BLaER1 (cell line): Measurements from ENCODE around the gene PCGF3.
"Not testable (repeated sequence)": the region's sequence is repeated elsewhere in the genome, so short reads cannot be mapped to it uniquely, and the experiment has no call there.

ENCODE experiments used
- H3K27ac ChIP-seq: shearing (Covaris generic); formaldehyde crosslinking; 2 replicates; pipeline ENCODE4 v1.8.1; 2022
- H3K27me3 ChIP-seq: shearing (Covaris generic); formaldehyde crosslinking; 2 replicates; pipeline ENCODE4 v1.8.1; 2022
- H3K36me3 ChIP-seq: shearing (Covaris generic); formaldehyde crosslinking; 2 replicates; pipeline ENCODE4 v1.8.1; 2022
- H3K4me1 ChIP-seq: shearing (Covaris generic); formaldehyde crosslinking; 2 replicates; pipeline ENCODE4 v1.8.1; 2022
- H3K4me2 ChIP-seq: shearing (Covaris generic); formaldehyde crosslinking; 2 replicates; pipeline ENCODE4 v1.8.1; 2022
- H3K4me3 ChIP-seq: shearing (Covaris generic); formaldehyde crosslinking; 2 replicates; pipeline ENCODE4 v1.8.1; 2022
- H3K9ac ChIP-seq: shearing (Covaris generic); formaldehyde crosslinking; 2 replicates; pipeline ENCODE4 v1.8.1; 2022
- H3K9me3 ChIP-seq: shearing (Covaris generic); formaldehyde crosslinking; 2 replicates; pipeline ENCODE4 v1.8.1; 2022
- H4K20me1 ChIP-seq: shearing (Covaris generic); formaldehyde crosslinking; 2 replicates; pipeline ENCODE4 v1.8.1; 2022
- Cebpa-rat ChIP-seq: shearing (Covaris generic); IDR thresholded peaks from 2 replicates; pipeline ENCODE4 v1.8.1; 2022

The PCGF3 gene

DNA sequence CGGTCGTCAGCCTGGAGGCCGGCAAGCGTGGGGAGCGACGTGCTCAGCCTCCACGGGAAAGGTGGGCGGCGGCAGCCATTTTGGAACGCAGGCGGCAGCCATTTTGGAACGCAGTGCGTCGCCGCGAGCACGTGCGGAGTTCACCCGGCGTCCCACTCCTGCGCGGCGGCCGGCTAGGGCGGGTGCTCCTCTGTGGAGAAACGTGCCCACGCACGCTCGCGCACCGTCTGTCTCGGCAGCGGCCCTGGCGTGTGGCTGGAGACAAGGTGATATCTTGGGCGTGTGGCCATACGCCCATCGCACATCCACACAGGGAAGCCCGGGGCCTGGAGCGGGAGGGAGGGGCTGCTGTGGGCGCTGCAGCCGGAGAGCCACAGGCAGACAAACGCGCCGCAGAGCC lies 99.2 kb downstream of the PCGF3 start:
- Histone ChIP-seq H3K4me2 (no peak overlapping the region), H4K20me1 (no peaks in the 10 kb centered on the region), H3K27me3 (no peaks in the 10 kb centered on the region), H3K4me3 (no peak overlapping the region), H3K4me1 (peaks cover 10% of the 10 kb centered on the region), H3K36me3 (no peaks in the 10 kb centered on the region), H3K9ac (no peak overlapping the region), H3K27ac (no peak overlapping the region), H3K9me3 (peaks cover 52% of the 10 kb centered on the region)
- no peak for TF ChIP-seq Cebpa-rat

DNA sequence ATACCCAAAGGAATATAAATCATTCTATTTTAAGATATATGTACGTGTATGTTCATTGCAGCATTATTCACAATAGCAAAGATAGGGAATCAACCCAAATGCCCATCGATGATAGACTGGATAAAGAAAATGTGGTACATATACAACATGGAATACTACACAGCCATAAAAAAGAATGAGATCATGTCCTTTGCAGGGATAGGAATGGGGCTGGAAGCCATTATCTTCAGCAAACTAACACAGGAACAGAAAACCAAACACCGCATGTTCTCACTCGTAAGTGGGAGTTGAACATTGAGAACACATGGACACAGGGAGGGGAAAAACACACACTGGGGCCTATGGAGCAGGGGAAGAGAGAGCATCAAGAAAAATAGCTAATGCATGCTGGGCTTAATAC lies 101.3 kb downstream of the PCGF3 start:
- not testable (repeated sequence) for H3K4me3 ChIP-seq, H3K36me3 ChIP-seq, H3K27me3 ChIP-seq, H3K9ac ChIP-seq, H3K4me2 ChIP-seq, H3K27ac ChIP-seq, H4K20me1 ChIP-seq, H3K4me1 ChIP-seq
- peaks cover 40% of the 10 kb centered on the region for H3K9me3 ChIP-seq

DNA sequence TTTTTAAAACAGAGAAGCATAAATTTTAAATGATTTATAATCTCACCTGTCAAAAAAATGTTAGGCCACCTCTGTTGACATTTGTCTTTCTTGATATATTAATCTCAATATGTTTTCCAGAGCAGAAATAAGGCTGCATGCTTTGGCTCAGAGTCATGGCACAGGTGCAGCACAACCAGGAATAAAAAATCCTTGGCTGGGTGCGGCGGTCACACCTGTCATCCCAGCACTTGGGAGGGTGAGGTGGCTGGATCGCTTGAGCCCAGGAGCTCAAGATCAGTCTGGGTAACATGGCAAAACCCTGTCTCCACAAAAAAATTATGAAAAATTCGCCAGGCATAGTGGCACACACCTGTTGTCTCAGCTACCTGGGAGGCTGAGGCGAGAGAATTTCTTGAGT lies 102.2 kb downstream of the PCGF3 start:
- Histone ChIP-seq H3K4me2 (no peak overlapping the region), H3K27ac (no peak overlapping the region), H3K4me3 (no peak overlapping the region), H3K27me3 (no peaks in the 10 kb centered on the region), H3K4me1 (peaks cover 10% of the 10 kb centered on the region), H4K20me1 (no peaks in the 10 kb centered on the region), H3K9me3 (peaks cover 34% of the 10 kb centered on the region), H3K9ac (no peak overlapping the region), H3K36me3 (no peaks in the 10 kb centered on the region)
- no peak for TF ChIP-seq Cebpa-rat

DNA sequence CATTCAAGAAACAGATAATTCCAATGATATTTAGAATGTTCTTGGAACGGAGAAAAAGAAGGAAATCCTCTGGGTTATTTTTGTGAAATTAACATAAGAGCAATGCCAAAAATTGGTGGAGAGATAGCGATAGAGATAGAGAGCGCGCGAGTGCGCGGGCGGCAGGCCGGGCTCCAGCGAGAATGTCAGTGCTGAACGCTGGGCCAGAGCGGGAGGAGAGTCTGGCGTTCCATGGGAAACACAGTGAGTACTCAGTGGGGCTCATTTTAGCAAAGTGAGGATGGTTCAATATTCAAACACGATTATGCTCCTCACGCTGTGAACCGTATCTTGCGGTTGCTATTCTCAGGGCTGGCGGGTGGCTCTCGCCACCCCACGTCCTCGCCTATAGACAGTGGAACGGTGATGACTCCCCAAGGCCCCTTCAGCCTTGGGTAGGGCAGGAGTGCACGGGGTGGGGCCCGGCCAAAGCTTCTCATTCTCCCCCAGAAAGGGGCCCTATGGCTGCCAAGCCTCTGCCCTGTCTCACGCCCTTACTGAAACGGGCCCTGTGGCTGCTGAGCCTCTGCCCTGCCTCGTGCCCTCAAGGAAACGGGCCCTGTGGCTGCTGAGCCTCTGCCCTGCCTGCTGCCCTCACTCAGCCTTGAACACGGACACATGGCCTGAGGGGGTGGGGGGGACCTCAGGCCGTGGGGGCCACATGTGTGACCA lies 103.4 kb downstream of the PCGF3 start:
- H3K27me3 ChIP-seq = no peaks in the 10 kb centered on the region

DNA sequence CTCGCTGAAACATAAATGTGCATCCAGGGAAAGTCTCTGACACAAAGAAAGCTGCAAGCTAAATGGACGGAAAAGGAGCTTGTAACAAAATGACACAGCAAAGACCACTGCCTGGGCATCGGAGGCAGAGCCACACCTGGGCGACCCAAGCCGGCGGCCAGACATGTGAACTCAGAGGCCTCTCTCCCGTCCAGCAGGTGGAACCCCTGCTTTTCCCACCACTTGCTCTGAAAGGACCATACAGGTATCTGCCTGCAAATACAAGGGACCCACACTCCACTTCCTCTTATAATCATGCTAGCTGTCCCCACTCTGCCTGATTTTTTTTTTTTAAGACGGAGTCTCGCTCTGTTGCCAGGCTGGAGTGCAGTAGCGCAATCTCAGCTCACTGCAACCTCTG lies 108.3 kb downstream of the PCGF3 start:
- TF ChIP-seq Cebpa-rat = no peak
- no peaks in the 10 kb centered on the region for H3K36me3 ChIP-seq
- no peaks in the 10 kb centered on the region for H3K9me3 ChIP-seq
- H3K4me3 ChIP-seq = no peak overlapping the region
- no peaks in the 10 kb centered on the region for H3K27me3 ChIP-seq
- H3K4me2 ChIP-seq = no peak overlapping the region
- no peaks in the 10 kb centered on the region for H4K20me1 ChIP-seq
- no peak overlapping the region for H3K9ac ChIP-seq
- H3K4me1 ChIP-seq = peaks cover 3% of the 10 kb centered on the region; the same call in 1 of the 2 replicates
- no peak overlapping the region for H3K27ac ChIP-seq

More for the DNA sequence above, 103.4 kb downstream of the PCGF3 start:
- no peak overlapping the region for H3K4me2 ChIP-seq
- no peaks in the 10 kb centered on the region for H4K20me1 ChIP-seq
- peaks cover 10% of the 10 kb centered on the region for H3K4me1 ChIP-seq
- no peak overlapping the region for H3K27ac ChIP-seq
- H3K4me3 ChIP-seq = no peak overlapping the region
- H3K9me3 ChIP-seq = peaks cover 29% of the 10 kb centered on the region
- TF ChIP-seq Cebpa-rat = no peak
- no peak overlapping the region for H3K9ac ChIP-seq
- H3K36me3 ChIP-seq = no peaks in the 10 kb centered on the region

DNA sequence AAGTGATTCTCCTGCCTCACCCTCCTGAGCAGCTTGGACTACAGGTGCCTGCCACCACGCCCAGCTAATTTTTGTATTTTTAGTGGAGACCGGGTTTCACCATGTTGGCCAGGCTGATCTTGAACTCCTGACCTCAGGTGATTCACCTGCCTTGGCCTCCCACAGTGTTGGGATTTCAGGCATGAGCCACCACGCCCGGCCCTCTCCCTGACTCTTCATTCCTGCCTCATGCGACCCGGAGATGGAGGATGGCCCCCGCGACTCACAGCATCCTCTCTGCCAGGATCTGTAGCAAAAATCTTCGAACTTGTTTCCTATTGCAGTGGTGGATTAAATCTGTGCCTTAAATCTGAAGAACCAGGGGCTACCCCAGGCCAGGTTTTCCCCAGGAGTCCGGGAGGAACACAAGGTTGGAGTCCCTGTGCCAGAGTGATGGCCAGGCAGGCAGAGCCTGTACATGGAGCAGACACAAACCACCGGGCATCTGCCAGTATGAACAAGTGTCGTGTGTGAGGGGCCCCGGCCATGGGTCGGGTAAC lies 108.7 kb downstream of the PCGF3 start:
- Histone ChIP-seq H3K4me3 (no peak overlapping the region), H3K9me3 (no peaks in the 10 kb centered on the region), H3K4me1 (0 out of 2 replicates have a peak, but pooled peaks cover 3% of the 10 kb centered on the region), H3K27me3 (no peaks in the 10 kb centered on the region), H3K4me2 (no peak overlapping the region), H3K27ac (no peak overlapping the region), H3K9ac (no peak overlapping the region), H4K20me1 (no peaks in the 10 kb centered on the region), H3K36me3 (no peaks in the 10 kb centered on the region)
- TF ChIP-seq Cebpa-rat = no peak

DNA sequence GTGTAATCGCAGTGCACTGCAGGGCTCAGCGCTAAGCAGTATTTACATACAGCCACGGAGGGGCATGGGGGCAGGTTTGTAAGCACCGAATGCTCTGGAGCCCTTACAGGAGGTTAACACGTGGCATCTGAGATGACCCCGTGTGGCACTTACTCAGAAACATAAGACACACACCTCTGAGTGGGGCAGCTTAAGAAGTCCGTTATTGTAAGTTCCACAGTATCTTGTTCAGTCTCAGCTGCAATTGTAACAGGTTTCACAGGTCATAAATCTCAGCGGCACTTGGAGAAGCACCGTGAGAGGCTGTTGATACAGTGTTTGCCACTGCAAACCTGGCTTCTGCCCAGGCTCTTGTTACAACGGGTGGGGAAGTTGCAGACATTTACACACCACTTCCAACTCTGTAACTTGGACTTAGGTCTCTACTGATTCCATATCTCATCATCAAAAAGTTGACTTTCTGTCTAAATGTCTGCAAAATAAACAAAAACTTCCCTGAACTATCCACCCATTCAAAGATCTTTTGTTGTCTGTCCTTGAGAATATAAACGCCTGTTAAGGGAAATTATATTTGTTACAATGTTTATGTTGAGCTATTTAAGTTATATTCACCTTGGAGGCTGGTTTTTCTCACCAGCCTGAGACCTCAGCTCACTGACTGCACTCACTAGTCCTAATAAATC lies 110.0 kb downstream of the PCGF3 start:
- no peak for TF ChIP-seq Cebpa-rat
- H3K27me3 ChIP-seq = no peaks in the 10 kb centered on the region
- no peak overlapping the region for H3K4me2 ChIP-seq
- no peak overlapping the region for H3K9ac ChIP-seq
- no peak overlapping the region for H3K27ac ChIP-seq
- no peaks in the 10 kb centered on the region for H4K20me1 ChIP-seq
- H3K9me3 ChIP-seq = no peaks in the 10 kb centered on the region
- no peak overlapping the region for H3K4me3 ChIP-seq
- H3K4me1 ChIP-seq = 0 out of 2 replicates have a peak, but pooled peaks cover 3% of the 10 kb centered on the region
- no peaks in the 10 kb centered on the region for H3K36me3 ChIP-seq

DNA sequence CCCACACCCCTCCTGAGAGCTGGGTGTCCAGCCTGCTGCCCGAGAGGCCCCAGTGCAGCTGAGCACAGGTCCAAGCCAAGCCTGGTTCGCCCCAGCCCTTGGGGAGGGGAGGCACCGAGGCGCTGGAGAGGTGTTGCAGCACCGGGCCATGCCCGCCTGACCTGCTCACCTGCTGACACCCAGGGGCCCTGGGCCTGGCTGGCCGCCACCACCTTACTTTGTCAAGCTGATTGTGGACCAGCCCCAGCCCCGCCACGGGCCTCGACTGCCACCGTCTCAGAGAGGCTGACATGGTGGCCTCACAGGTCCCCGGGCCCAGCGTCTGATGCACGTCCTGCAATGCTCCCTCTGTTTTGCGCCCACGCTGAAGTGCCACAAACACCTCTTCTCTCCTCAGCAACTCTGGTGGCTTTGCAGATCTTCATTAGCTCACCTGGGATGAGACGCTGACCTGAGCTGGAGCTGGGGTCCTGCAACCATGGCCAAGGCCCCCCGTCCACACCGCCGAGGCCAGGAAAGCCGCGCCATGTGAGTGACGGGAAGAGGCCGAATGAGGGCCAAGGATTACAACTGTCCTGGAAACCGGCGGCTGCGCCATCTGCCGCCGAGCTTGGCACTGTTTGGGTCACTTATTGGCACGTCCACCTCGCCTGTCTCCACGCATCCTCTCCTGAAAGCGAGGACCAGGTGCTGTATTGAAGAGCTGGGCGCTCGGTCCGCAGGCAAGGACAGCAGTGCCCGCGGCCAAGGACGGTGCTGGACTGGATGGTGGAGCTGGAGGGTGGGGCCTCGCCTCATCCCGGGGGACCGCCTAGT lies 112.7 kb downstream of the PCGF3 start:
- H3K4me1 ChIP-seq = peaks cover 12% of the 10 kb centered on the region
- H3K9me3 ChIP-seq = no peaks in the 10 kb centered on the region
- TF ChIP-seq Cebpa-rat = no peak
- no peak overlapping the region for H3K9ac ChIP-seq
- no peaks in the 10 kb centered on the region for H3K36me3 ChIP-seq
- H3K27me3 ChIP-seq = peaks cover 26% of the 10 kb centered on the region
- peaks cover 17% of the 10 kb centered on the region for H4K20me1 ChIP-seq
- H3K4me2 ChIP-seq = no peak overlapping the region
- H3K27ac ChIP-seq = no peak overlapping the region
- no peak overlapping the region for H3K4me3 ChIP-seq

DNA sequence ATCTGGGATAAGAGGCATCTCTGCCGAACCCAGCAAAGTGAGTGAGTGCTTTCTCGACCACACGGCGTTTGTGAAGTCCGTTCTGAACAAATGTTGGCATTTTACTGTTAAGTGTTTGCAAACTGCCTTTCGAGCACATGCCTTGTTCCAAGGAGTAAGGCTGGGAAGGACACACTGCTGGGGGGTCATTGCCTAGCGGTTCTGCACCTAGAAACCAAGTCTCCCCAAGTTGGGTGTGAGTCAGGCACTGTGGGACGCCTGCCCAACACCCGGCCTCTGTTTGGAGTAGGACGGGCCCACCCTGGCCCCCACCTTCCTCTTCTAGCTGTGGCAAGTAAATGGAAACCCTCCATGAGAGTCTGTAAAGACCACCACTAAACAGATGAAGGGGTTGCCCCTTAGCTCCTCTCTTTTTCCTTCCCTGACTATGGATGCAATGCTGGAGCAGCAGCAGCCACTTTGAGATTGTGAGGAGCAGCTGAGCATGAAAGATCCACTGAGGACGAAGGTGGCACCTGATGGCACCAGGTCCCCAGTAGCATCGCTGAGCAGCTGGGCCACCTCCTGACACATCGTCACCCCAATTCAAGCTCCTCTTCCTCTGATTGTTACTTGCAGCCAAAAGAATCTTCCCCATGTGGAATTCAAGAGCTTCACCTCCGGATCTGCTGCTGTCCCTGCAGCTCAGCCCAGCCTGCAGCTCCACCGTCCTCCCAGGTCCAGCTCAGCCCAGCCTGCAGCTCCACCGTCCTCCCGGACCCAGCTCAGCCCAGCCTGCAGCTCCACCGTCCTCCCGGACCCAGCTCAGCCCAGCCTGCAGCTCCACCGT lies 114.0 kb downstream of the PCGF3 start:
- Histone ChIP-seq H3K27me3 (peaks cover 39% of the 10 kb centered on the region), H3K9ac (no peak overlapping the region), H4K20me1 (peaks cover 30% of the 10 kb centered on the region), H3K9me3 (no peaks in the 10 kb centered on the region), H3K36me3 (no peaks in the 10 kb centered on the region), H3K4me2 (no peak overlapping the region), H3K27ac (no peak overlapping the region), H3K4me1 (peaks cover 25% of the 10 kb centered on the region), H3K4me3 (no peak overlapping the region)
- TF ChIP-seq Cebpa-rat = no peak
